22Rv1 (cell line): ENCODE measurements around the gene TNS3.

Source experiments
- ZFX ChIP-seq: fragments of 450-650 bp; IDR thresholded peaks from 2 replicates; pipeline ENCODE4 v1.6.1; 2017; ENCODE audit warnings: antibody characterized with exemption, borderline replicate concordance
- TF ChIP-seq, protein P1 (sequence below): fragments of 450-650 bp; IDR thresholded peaks from 2 replicates; pipeline ENCODE4 v1.5.1; 2017; ENCODE audit warnings: mild to moderate bottlenecking

DNA sequence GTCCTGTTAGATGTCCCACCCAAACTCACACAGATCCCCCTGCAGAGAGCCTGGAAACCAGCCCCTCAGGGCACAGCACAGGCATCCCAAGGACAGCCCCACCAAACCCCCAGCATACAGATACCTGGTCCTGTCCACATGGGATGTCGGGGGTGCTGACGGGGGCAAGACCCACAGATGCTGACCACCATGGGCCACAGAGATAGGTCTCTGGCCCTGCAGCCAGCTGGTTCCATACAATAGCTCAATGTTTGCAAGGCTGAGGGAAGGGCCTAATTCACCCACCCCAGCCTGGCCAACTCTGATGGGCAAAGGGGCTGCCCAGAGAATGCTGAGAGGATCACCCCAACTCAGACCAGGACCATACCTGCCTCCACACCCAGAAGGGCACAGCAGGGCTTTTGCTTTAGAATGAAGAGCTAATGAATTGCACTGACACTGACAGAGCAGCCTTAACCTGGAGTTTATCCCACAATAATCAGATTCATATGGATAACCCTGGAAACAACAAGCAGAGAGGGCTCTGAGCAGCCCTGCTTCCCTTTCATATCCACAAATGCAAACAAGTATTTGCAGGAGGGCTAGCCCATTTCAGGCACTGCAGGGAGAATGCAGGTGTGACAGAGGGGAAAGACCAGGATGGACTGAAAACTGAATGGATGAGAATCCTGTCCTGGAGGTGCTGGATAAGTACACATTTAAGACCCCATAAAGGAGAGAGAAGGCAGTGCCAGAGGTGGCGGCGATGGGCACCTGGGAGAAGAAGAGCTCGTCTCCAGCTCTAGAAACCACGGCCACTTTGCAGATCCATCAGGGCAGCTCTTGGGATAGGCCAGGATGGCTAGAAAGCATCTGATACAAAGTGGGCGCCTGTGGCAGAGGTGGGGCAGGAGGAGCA is 126.7 kb downstream of the TNS3 start:
- TF ChIP-seq, protein P1, sequence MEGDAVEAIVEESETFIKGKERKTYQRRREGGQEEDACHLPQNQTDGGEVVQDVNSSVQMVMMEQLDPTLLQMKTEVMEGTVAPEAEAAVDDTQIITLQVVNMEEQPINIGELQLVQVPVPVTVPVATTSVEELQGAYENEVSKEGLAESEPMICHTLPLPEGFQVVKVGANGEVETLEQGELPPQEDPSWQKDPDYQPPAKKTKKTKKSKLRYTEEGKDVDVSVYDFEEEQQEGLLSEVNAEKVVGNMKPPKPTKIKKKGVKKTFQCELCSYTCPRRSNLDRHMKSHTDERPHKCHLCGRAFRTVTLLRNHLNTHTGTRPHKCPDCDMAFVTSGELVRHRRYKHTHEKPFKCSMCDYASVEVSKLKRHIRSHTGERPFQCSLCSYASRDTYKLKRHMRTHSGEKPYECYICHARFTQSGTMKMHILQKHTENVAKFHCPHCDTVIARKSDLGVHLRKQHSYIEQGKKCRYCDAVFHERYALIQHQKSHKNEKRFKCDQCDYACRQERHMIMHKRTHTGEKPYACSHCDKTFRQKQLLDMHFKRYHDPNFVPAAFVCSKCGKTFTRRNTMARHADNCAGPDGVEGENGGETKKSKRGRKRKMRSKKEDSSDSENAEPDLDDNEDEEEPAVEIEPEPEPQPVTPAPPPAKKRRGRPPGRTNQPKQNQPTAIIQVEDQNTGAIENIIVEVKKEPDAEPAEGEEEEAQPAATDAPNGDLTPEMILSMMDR: no peak
- no peak for TF ChIP-seq ZFX
